Neural progenitor cell (in vitro differentiated cells): Measurements from ENCODE around the gene SLC28A3.

Experiments used
- EZH2 ChIP-seq: fragments of 200-600 bp; sonication (generic); IDR thresholded peaks from 2 replicates; pipeline ENCODE4 v1.6.1; 2017; ENCODE audit warnings: antibody characterized with exemption, mild to moderate bottlenecking, moderate library complexity
- TF ChIP-seq, protein P1 (sequence below): fragments of 200-600 bp; sonication (generic); IDR thresholded peaks from 2 replicates; pipeline ENCODE4 v1.5.1; 2017; ENCODE audit warnings: antibody characterized with exemption, mild to moderate bottlenecking

- TF ChIP-seq, protein P1, sequence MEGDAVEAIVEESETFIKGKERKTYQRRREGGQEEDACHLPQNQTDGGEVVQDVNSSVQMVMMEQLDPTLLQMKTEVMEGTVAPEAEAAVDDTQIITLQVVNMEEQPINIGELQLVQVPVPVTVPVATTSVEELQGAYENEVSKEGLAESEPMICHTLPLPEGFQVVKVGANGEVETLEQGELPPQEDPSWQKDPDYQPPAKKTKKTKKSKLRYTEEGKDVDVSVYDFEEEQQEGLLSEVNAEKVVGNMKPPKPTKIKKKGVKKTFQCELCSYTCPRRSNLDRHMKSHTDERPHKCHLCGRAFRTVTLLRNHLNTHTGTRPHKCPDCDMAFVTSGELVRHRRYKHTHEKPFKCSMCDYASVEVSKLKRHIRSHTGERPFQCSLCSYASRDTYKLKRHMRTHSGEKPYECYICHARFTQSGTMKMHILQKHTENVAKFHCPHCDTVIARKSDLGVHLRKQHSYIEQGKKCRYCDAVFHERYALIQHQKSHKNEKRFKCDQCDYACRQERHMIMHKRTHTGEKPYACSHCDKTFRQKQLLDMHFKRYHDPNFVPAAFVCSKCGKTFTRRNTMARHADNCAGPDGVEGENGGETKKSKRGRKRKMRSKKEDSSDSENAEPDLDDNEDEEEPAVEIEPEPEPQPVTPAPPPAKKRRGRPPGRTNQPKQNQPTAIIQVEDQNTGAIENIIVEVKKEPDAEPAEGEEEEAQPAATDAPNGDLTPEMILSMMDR: no peak
- no peak for TF ChIP-seq EZH2
Measured at GRCh38 chr9:84271531-84271900, 69.0 kb downstream of the SLC28A3 start.
